Ascending aorta (tissue), 2 donors: Measurements from ENCODE around the gene LAMTOR3. TPM values are rescaled to one million over a fixed set of nuclear protein-coding genes. Genes with fewer than 3 reads are reported as not detected.

Experiments used
- DNase-seq, 2 donors: peaks; one replicate each; pipeline ENCODE4 v3.0.0-alpha.2; 2019; ENCODE audit warnings: low spot score in 2 of 2
- H3K27ac ChIP-seq, 2 donors: fragments of 200-600 bp; sonication (generic); one replicate each; pipeline ENCODE4 v1.5.1; 2016 to 2017; ENCODE audit warnings: mild to moderate bottlenecking in 1 of 2
- H3K27me3 ChIP-seq: fragments of 200-600 bp; sonication (generic); one replicate; pipeline ENCODE4 v1.5.1; 2017
- H3K36me3 ChIP-seq, 2 donors: fragments of 200-600 bp; sonication (generic); one replicate each; pipeline ENCODE4 v1.5.1; 2016
- H3K4me1 ChIP-seq, 2 donors: fragments of 200-600 bp; sonication (generic); one replicate each; pipeline ENCODE4 v1.5.1; 2016 to 2017; ENCODE audit warnings: mild to moderate bottlenecking in 1 of 2
- H3K4me3 ChIP-seq, 2 donors: fragments of 200-600 bp; sonication (generic); one replicate each; pipeline ENCODE4 v1.5.1; 2016 to 2017; ENCODE audit warnings: mild to moderate bottlenecking in 1 of 2
- H3K9me3 ChIP-seq, 2 donors: fragments of 200-600 bp; sonication (generic); one replicate each; pipeline ENCODE4 v1.5.1; 2016
- CTCF ChIP-seq, 3 experiments: fragments of 200-600 bp in 2 of 3; fragments of 450-650 bp in 1 of 3; sonication (generic) in 2 of 3; IDR thresholded peaks; one replicate each; pipeline ENCODE4 v1.5.1; 2016 to 2019; ENCODE audit warnings: antibody characterized with exemption in 3 of 3, mild to moderate bottlenecking in 1 of 3, moderate library complexity in 1 of 3
- intact Hi-C: fragments of 100-400 bp; cut with DNase I; formaldehyde crosslinking; loops from one replicate; pipeline ENCODE4 v1.15.1; 2023
- total RNA-seq: library from RNA; depleted of rRNA; stranded (reverse); fragments of >200 nt; gene quantifications from one replicate; pipeline ENCODE4 v1.1.0, GENCODE V29; 2016

The LAMTOR3 gene
- total RNA-seq, 1 donor from 2014 or later, result 9.6 TPM

- DNase-seq, result no peak
- no peak for TF ChIP-seq CTCF (IDR thresholded peaks at IDR 0.05)
- Histone ChIP-seq H3K4me1 (no peaks in the 10 kb centered on the region), H3K27me3 (no peaks in the 10 kb centered on the region), H3K36me3 (no peaks in the 10 kb centered on the region), H3K27ac (no peak overlapping the region), H3K4me3 (no peak overlapping the region), H3K9me3 (no peaks in the 10 kb centered on the region)
- intact Hi-C loops, result no loop called here
Measured at GRCh38 chr4:99856166-99856565, 38.1 kb downstream of the LAMTOR3 start.

GRCh38 chr4:99855678-99856077, 38.5 kb downstream of the LAMTOR3 start:
- Histone ChIP-seq H3K4me1 (no peaks in the 10 kb centered on the region), H3K36me3 (no peaks in the 10 kb centered on the region), H3K27ac (no peak overlapping the region), H3K4me3 (no peak overlapping the region), H3K27me3 (no peaks in the 10 kb centered on the region), H3K9me3 (no peaks in the 10 kb centered on the region)
- intact Hi-C loops, result no loop called here
- no peak for DNase-seq
- TF ChIP-seq CTCF (IDR thresholded peaks at IDR 0.05), result no peak

GRCh38 chr4:99853999-99854398, 40.2 kb downstream of the LAMTOR3 start:
- intact Hi-C loops, result no loop called here
- Histone ChIP-seq H3K27me3 (no peaks in the 10 kb centered on the region), H3K4me1 (no peaks in the 10 kb centered on the region), H3K36me3 (no peaks in the 10 kb centered on the region), H3K9me3 (no peaks in the 10 kb centered on the region), H3K27ac (no peak overlapping the region), H3K4me3 (no peak overlapping the region)
- DNase-seq, result no peak
- TF ChIP-seq CTCF (IDR thresholded peaks at IDR 0.05), result no peak

GRCh38 chr4:99853190-99853589, 41.0 kb downstream of the LAMTOR3 start:
- intact Hi-C loops, result no loop called here
- no peak for TF ChIP-seq CTCF (IDR thresholded peaks at IDR 0.05)
- H3K27me3 ChIP-seq, result no peaks in the 10 kb centered on the region
- no peak overlapping the region for H3K4me3 ChIP-seq
- DNase-seq, result no peak
- H3K4me1 ChIP-seq, result no peaks in the 10 kb centered on the region
- H3K36me3 ChIP-seq, result no peaks in the 10 kb centered on the region
- no peaks in the 10 kb centered on the region for H3K9me3 ChIP-seq
- H3K27ac ChIP-seq, result no peak overlapping the region

GRCh38 chr4:99852199-99852749, 42.0 kb downstream of the LAMTOR3 start:
- TF ChIP-seq CTCF (IDR thresholded peaks at IDR 0.05), result no peak
- intact Hi-C loops, result no loop called here
- Histone ChIP-seq H3K4me1 (no peaks in the 10 kb centered on the region), H3K9me3 (no peaks in the 10 kb centered on the region), H3K27me3 (no peaks in the 10 kb centered on the region), H3K4me3 (no peak overlapping the region), H3K27ac (no peak overlapping the region), H3K36me3 (no peaks in the 10 kb centered on the region)
- DNase-seq, result no peak

- Histone ChIP-seq H3K27me3 (no peaks in the 10 kb centered on the region), H3K4me1 (peaks cover 0 to 3% of the 10 kb centered on the region in 2 donors), H3K9me3 (no peaks in the 10 kb centered on the region), H3K27ac (no peak overlapping the region), H3K4me3 (no peak overlapping the region), H3K36me3 (no peaks in the 10 kb centered on the region)
- intact Hi-C loops, result no loop called here
- no peak for TF ChIP-seq CTCF (IDR thresholded peaks at IDR 0.05)
- no peak for DNase-seq
Measured at GRCh38 chr4:99848591-99849001, 45.6 kb downstream of the LAMTOR3 start.
